HTR-8/SVneo (cell line): Measurements from ENCODE around the gene NDUFB2.
"Not testable (repeated sequence)": the region's sequence is repeated elsewhere in the genome, so short reads cannot be mapped to it uniquely, and the experiment has no call there.

Experiments
- DNase-seq: peaks from one replicate; pipeline ENCODE4 v3.0.0; 2011; ENCODE audit warnings: low spot score, mixed read lengths; ENCODE audit not compliant: insufficient read length
- FAIRE-seq: peaks from 2 replicates; lab custom pipeline; 2011; peaks lifted over from hg19 to GRCh38; lab: Jason Lieb, UNC

NDUFB2 gene

DNA sequence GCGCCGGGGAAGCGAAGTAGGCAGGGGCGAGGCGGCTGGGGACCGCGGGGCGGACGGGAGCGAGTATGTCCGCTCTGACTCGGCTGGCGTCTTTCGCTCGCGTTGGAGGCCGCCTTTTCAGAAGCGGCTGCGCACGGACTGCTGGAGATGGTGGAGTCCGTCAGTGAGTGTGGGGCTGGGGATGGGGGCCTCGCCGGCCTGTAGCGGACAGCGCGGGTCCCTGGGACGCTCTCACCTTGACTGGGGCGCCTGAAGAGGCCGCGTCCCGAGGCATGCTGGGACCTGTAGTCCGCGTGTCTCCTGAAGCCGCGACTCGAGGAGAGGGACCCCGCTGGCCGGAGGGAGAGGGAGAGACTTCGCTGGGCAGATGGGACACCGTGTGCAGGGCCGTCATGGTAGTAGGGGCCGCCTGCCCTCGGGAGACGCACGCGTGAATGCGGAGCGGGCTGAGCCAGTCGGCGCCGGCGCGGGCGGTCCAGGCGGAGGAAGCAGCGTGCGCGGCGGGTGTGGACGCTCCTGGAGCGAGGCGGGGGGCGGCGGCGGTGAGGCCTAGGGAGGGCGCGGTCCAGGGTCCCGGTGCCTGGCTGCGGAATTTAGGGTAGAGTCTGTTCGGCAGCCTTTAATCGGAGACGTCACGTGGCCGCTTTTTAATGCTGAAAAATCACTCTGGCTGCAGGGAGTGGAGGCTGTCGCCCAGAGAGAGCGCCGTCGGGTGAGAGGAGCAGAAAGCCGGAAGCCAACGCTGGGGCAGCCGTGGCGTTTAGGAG, at the start of gene NDUFB2:
NDUFB2 (plus strand) TSS at position 29 of the 767 bp plus-strand sequence; CDS start at position 66, 37 bp downstream.
- DNase-seq (peak; percentile 72), FAIRE-seq (no peak)

DNA sequence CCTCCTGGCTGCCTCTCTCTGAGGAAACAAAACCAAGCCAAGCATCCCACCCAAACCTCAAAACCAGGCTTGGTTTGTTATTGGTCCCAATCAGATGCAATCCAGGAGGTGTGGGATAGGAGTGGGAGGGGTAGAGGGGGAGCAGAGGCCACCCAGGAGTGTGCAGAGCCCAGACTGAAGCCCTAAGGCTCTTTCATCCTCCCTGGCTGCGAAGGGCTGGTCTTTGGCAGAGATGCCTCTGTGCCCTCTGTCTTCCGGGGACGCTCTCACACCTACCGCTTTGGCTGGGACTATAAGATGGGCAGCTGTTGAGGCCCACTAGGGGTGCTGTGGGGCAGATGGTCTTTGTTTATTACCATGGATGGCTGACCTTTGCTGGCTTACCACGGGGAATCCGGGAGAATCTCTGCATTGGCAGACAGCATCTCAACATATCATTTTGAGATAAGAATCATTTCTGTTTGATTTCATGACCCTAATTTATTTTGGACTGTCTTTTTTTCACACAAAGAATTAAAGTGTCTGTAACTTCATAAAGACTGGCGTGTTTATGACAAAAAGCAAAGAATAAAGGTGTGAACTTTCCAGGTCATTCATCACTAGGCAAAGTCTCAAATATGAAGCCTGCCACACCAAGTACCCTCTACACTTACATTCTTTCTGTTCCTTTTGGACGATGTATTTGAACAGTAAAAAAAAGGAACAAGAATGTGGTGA, 49.4 kb upstream of the NDUFB2 start:
- no peak for DNase-seq
- FAIRE-seq, result no peak

DNA sequence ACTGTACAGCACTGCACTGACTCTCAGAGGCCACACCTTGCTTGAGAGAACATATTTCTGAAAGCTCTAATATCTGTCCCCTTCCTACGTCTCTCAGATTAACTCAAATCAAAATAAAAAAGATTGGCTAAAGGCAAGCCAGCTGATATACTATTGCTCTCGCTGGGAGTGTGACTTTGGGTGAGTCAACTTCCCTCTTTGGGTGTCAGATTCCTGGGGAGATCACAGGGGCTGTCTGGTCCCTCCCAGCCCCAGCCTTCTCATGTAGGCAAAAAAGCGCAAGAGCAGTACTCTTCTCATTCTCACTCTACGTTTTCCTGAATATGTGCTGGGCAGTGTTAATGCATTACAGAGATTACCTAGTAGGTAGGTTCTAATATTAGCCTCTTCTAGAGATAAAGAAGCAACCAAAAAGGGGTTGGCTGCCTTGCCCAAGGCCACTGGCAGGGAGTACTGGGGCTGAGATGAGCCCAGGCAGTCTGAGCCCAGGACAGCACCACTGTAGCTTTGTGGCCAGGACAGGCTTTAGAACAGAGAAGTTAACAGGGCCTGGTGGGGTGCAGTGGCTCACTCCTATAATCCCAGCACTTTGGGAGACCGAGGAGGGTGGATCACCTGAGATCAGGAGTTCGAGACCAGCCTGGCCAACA, 46.8 kb upstream of the NDUFB2 start:
- FAIRE-seq, result no peak
- no peak for DNase-seq

DNA sequence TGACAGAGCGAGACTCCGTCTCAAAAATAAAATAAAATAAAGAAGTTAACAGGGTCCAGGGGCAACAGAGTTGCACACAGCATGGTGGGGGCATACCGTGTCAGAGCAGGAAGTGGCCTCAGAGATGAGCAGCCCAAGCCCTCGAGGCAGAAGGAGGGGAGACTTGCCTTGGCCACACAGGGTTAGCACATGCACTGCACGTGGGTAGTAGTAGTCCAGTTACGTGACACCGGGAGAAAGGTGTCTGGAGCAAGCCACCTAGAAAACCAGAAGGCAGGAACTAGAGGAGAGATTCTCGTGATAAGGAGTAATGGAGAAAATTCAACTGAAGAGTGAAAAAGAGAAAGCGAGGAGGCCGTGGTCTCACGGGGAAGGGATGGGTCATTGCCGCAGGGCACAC, 46.1 kb upstream of the NDUFB2 start:
- FAIRE-seq (no peak), DNase-seq (no peak)

DNA sequence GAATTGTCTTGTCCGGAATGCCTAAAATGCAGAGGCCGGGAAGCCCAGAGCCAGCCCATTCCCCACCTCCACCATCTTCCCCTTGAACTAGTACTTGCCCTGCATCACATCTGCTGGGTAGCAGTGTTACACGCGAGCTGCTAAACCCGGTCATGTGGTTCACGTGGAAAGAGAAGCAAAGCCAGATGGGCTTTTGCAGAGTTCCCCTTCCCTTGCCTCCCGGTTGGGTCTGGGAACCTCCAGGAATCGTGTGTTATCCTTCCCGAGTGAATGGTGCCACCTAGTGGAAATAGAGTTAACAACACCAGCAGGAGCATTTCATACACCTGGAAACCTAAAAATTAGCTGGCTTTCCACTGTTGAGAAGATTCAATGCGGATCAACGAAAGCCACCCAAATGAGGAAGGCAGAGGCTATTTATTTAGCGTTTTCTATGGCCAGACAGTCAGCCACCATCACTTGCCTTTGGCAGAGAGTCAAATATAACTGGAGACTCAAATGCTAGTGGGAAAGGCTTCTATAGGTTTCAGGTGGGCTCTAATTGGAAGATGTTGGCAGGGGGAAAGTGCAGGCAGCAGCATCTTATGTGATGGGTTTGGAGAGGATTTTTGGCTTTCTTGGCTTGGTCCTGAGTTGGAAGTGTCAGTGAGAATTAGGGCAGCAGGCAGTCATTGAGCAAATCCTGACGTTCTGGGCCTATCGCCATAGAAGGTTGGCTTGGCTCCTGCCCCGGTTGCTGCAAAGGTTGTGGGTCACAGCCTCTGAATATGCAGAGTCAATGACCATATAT, 43.0 kb upstream of the NDUFB2 start:
- FAIRE-seq, result no peak
- DNase-seq, result peak; percentile 71

DNA sequence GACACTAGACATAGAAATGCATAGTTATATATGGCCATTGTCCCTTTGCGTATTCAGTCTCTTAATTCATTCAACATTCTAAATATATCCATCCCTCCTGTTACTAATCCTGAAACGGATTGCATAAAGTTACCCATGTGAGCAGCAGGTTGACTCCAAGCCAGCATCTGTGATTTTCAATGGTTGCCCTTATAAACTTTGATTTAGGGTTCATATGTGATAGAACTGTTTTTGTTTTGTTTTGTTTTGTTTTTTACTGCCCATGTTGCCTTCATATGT, 42.5 kb upstream of the NDUFB2 start:
- DNase-seq (no peak), FAIRE-seq (no peak)

DNA sequence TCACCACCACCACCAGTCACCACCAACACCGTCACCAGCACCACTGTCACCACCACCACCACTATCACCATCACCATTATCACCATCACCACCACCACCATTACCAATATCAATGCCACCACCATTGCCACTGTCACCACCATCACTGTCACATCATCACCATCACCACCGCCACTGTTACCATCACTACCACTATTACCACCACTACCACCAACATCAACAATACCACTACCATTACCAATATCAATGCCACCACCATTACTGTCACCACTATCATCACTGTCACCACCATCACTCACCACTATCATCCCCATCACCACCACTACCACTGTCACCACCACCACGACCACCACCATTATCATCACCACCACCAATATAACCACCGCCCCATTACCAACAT, 41.8 kb upstream of the NDUFB2 start:
- FAIRE-seq (no peak), DNase-seq (no peak)

DNA sequence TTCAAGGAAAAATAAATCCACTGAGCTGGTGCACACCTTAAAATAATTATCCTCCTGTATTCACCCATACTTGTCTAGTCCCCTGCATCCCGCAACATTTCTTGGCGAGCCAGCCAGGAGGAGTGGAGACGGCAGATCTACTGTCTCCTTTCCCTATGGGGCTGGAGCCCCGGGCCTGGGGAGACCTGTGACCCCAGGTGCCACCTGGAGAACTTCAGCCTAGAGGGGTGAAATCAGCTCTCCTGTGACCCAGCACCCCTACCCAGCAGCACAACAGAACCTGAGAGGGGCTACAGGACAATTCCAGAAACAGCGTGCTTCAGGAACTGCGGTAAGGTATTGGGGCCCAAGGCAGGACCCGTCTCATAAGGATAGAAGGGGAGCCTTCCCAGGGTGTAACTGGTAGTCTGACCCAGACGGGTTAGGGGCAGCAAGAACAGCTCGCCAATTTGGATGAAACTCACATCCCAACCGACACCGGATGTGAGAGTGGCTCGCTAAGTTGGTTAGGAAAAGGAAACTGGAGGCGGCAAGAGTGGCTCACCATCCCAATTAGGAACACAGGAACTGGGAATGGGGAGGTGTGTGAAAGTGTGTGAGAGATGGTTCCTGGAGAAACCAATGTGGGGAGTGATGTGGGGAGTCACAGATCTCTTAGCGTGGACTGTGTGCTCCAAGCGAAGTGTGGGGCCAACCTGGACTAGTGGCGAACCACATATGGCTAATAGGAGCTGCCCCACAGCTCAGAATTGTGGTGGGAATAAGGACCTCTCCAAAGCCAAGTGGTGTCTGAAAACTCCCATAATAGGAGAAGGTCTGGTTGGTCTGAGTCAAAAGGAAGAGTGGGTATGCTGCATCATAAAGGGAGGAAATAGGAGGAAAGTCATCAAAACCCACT, 40.7 kb upstream of the NDUFB2 start:
- DNase-seq, result no peak
- no peak for FAIRE-seq

DNA sequence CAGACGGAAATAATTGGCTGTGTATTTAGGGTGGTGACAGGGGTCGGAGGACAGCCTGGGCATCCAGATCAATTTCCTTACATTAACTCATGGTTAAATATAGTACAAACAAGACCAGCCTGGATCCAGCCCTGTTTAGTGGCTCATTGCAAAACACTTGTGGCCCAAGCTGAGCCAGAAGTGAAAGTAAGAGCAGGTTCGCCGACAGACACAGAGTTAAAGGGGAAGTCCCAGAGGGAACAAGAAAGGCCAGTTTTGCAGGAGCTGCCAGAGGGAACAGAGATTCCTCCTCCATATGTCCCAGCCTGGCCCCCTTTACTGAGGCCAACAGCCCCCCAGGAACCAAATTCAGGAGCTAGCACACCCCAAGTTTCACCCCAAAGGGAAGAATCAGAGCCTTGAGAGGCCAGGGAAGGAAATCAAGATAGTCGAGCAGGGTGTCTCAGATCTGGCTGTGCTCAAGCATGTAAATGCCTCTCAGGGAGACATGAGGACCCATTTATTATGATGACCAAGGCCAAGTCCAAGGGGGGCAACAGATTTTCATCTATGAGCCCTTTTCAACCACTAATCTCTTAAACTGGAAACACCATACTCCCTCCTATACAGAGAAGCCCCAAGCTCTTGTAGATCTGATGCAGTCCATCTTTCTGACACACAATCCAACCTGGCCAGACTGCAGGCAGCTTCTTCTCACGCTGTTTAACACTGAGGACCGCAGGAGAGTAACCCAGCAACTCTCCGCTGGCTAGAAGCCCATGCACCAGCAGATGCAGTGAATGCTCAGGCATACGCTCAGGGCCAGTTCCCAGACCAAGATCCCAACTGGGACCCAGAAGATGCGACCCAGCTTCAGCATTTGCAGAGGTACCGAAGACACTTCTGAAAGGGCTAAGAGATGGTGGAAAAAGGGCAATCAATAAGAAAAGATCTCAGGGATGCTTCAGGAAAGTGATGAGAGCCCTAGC, 39.7 kb upstream of the NDUFB2 start:
- no peak for DNase-seq
- no peak for FAIRE-seq

DNA sequence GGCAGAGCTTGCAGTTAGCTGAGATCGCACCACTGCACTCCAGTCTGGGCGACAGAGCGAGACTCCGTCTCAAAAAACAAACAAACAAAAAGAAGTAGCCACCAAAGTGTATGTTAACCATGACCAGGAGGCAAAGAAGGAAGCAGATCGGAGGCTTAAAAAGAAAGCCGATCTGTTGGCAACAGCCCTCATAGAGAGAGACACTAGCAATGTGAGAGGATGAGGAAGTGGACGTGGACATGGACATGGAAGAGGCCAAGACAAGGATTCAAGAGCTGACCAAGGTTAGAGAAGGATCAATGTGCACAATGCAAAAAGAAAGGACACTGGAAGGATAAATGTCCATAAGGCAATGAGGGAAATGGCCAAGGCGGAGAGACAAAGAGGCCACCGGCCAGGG, 38.6 kb upstream of the NDUFB2 start:
- FAIRE-seq, result no peak
- no peak for DNase-seq

DNA sequence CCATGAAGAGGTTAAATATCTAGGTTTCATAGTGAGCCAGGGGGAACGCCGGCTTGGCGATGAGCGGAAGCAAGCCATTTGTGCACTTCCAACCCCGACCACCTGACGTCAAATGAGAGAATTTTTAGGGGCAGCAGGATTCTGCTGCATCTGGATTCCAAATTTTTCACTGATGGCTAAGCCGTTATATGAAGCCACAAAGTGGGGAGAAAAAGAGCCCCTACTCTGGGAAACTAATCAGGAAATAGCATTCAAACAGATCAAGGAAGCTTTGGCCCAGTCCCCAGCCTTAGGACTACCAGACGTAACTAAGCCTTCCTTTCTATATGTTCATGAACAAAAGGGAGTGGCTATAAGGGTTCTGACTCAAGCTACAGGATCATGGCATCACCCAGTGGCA, 36.7 kb upstream of the NDUFB2 start:
- no peak for DNase-seq
- FAIRE-seq, result no peak

DNA sequence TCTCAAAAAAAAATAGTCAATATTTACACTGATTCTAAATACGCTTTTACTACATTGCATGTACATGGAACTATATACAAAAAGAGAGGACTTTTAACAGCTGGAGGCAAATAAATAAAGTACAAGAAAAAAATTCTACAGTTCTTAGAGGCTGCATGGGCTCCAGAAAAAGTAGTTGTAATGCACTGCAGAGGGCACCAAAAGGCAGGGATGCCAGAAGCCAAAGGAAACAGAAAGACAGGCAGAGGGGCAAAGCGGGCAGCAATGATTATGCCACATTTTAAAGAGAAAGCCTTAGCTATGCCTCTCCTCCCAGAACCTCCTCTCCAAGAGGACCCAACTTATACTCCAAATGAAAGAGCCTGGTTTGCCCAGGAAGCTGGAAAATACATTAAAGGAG, 35.4 kb upstream of the NDUFB2 start:
- FAIRE-seq (no peak), DNase-seq (no peak)

DNA sequence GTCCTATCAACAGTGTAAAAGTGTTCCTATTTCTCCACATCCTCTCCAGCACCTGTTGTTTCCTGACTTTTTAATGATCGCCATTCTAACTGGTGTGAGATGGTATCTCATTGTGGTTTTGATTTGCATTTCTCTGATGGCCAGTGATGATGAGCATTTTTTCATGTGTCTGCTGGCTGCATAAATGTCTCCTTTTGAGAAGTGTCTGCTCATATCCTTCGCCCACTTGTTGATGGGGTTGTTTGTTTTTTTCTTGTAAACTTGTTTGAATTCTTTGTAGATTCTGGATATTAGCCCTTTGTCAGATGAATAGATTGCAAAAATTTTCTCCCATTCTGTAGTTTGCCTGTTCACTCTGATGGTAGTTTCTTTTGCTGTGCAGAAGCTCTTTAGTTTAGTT, 33.6 kb upstream of the NDUFB2 start:
- FAIRE-seq, result not testable (repeated sequence)

DNA sequence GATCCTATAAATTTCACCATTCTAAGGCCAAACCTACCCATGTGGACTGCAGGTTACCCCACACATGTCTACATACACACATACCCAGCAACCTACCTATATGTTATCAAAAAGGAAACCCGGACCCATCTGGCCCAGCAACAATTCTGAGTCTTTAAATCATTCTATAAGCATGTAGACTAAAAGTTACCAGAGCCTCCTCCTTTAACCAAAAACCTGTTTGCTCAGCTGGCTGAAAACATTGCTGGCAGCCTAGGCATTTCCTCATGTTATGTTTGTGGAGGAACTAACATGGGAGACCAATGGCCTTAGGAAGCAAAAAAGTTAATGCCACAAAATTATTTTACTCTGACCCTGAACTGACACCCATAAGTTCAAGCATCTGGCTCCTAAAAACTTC, 29.0 kb upstream of the NDUFB2 start:
- FAIRE-seq (no peak), DNase-seq (no peak)

More for the DNA sequence above, 33.6 kb upstream of the NDUFB2 start:
- DNase-seq, result not testable (repeated sequence)

DNA sequence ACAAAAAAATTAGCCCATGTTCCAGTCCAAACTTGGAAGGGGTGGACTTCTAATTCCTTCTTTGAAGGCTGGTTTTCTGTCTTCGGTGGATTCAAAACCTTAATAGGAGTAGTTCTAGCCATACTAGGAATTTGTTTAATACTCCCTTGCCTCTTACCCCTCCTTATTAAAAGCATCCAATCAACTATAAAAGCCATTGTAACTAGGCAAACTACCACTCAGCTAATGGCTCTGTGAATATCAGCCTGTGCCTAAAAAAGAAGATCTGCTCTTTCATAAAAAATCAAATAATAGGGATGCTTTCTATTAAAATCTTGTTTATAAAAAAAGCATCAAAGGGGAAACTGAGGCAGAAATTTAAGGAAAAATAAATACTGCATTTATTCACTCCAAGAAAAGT, 27.9 kb upstream of the NDUFB2 start:
- no peak for FAIRE-seq
- DNase-seq, result no peak

DNA sequence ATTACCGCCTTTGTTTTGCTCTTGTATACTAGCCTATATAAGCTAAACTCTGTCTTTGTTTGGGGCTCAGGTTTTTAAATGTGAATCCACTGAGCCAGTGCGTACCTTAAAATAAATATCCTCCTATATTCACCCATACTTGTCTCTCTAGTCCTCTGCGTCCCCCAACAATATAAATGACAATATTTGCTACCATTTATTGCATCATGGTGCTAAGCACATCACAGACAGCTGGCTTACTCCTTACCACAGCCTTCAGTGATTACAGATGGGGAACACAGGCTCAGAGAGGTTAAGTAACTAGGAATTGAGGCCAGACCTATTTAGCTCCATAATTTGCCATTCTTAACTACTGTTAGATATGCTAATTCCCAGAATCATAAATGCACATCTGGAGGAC, 27.2 kb upstream of the NDUFB2 start:
- no peak for DNase-seq
- FAIRE-seq, result no peak

DNA sequence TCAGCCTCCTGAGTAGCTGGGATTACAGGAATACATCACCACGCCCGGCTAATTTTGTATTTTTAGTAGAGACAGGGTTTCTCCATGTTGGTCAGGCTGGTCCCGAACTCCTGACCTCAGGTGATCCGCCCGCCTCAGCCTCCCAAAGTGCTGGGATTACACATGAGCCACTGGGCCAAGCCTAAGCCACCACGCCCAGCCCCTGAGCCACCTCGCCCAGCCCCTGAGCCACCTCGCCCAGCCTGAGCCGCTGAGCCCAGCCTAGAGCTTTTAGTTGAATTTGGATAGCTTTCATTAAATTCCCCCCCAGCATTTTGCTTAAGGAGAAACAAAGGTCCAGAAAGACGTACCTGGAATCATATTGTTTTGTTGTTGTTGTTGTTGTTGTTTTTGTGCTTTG, 26.6 kb upstream of the NDUFB2 start:
- DNase-seq, FAIRE-seq: not testable (repeated sequence)

DNA sequence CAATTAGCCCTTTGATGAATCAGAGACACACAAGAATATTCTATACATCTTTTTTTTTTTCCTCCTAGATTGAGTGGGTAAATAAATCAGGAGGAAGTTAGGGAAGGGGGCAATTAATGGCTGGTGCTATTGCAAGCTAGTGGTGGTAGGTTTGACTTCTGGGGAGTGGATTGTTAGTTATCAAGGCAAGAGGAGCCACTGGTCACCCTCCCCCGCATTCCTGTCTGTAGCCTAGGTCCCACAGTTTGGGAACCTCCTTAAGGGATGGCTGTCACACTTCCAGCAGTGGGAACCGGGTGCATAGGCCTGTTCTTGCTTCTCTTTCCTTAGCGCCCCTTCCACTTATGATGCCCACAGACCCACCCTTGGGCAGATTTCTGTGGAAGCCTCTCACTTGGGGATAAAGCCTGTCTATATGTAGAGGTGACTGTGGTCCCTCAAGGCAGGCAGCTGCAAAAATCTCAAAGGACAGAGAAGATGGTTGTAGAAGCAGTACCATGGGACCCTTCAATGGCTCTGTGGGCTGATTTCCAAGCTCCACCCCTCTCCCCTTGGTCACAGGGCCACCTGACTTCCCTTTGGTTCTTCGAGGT, 26.1 kb upstream of the NDUFB2 start:
- FAIRE-seq (no peak), DNase-seq (no peak)
